Stimulated activated naive CD8-positive, alpha-beta T cell treated with anti-CD3 and anti-CD28 coated beads, Interleukin-15, Interleukin-2, amounts not matched to agents 100 U/mL and 50 U/mL, for 24 hours (primary cell): ENCODE measurements around the gene ADAMTS16.

Source experiments
- ATAC-seq: fragments of 150-1000 bp; cut with Tn5 transposase; one replicate; pipeline ENCODE4 v1.10.0; 2021
- DNase-seq: peaks from one replicate; pipeline ENCODE4 v3.0.0; 2021

The ADAMTS16 gene

DNA sequence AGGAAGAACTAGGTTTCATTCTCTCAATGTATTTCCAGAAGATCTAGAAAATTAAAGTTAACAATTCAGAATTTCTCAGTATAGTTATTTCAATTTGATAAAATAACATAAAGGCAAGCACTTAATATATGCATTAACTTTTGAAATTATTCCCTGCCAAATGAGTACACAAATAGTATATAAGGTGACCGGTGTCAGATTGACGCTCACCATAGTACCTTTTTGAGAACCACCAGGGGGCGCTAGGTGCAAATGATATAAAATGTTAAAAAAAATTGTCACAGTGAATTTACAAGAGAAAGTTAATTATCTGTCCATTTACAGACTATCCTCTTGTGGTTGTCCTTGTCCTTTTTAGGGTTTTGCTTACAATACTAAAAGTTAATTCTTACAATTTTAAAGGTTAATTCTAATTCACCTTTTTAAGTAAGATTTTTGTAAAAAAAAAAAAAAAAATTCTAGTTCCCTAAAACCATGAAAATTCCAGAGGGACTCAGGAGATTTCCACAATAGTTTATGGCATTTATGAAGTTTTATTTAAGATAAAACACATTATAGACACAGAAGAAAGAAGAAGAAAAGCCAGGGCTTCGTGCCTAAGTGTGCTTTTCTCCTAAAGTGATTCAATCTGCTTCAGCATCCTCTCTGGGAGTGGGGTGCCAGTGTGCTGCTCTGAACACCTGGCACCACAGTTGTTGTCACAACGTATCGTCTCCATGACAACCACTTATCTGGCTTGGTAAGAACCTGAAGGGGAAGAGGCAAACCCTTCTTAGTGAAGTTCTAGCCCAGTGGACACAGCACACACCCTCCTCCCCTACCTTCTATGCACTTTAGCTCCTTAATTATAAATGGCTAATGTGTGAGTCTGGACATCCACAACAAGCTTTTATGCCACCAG lies 1.7 kb downstream of the ADAMTS16 start:
- no peak for ATAC-seq

DNA sequence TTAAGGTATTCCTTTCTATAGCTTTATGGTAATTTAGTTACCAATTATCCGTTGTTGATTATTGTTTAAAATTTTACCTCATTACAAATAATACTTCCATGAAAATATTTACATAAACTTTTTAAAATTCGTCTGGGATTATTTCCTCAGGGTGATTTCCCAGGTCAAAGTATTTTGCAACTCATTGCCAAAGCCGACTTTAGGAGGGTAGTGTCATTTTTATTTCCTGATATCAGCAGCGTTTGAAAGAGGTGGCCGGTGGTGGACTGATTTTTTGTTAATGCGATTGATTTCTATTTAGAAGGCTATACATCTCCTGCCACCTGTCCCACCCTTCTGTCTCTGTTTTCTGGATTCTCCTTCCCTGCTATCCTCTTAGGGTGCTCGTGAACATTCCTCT lies 4.3 kb downstream of the ADAMTS16 start:
- ATAC-seq (no peak), DNase-seq (no peak)

More for the DNA sequence above, 1.7 kb downstream of the ADAMTS16 start:
- DNase-seq = peak; percentile 52

DNA sequence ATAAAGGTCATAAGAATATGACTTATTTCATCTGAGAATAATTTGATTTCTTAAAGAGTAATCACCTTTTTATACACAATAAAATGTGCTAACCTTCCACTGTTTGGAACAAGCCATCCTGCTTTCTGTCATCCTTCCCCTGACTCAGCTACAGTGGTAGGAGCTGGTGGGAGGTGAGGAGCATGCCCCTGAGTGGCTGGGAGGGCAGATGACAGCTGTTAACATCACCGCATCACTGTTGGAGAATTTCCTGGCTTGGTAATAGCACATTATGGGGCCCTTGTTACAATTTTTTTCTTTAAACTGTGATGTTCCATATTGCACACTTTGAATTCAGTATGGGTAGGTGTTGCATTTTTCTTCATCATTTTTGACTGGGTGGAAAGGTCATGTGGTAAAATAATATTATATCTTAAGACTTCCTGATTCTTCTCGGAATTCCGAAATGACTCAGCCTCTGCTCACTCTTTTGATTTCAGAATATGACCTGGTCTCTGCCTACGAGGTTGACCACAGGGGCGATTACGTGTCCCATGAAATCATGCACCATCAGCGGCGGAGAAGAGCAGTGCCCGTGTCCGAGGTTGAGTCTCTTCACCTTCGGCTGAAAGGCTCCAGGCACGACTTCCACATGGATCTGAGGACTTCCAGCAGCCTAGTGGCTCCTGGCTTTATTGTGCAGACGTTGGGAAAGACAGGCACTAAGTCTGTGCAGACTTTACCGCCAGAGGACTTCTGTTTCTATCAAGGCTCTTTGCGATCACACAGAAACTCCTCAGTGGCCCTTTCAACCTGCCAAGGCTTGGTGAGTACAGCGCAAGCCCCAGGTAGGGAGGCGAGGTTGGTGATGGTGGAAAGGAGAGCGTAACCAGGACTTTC lies 5.8 kb downstream of the ADAMTS16 start:
- ATAC-seq = no peak
- no peak for DNase-seq

- no peak for DNase-seq
- ATAC-seq = no peak
These were observed 6.5 kb downstream of the ADAMTS16 start for GRCh38 chr5:5146530-5147160.

- no peak for ATAC-seq
- no peak for DNase-seq
These were observed 9.0 kb downstream of the ADAMTS16 start for GRCh38 chr5:5149154-5149553.

- no peak for ATAC-seq
- no peak for DNase-seq
These were observed 10.5 kb downstream of the ADAMTS16 start for GRCh38 chr5:5150667-5151066.

DNA sequence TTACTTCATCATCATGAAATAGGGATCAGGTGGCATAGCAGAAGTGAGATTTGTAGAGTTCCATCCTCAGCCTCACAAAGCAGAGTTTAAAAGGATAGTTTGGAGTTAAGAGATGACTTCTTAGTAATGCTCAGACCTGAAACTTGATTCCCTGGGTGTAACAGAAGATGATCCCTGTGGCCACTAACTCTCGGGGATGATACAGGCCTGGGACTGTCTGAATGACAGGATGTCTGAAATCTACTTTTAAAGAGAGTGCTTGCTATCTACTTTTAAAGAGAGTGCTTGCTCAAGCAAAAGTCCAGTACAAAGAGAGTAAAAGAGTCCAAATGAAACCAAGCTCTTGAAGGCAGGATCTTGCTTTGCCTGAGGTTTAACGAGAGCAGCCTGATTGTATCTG lies 14.6 kb downstream of the ADAMTS16 start:
- no peak for ATAC-seq

GRCh38 chr5:5155617-5156016 lies 15.5 kb downstream of the ADAMTS16 start:
- no peak for ATAC-seq

More for the DNA sequence above, 14.6 kb downstream of the ADAMTS16 start:
- no peak for DNase-seq

DNA sequence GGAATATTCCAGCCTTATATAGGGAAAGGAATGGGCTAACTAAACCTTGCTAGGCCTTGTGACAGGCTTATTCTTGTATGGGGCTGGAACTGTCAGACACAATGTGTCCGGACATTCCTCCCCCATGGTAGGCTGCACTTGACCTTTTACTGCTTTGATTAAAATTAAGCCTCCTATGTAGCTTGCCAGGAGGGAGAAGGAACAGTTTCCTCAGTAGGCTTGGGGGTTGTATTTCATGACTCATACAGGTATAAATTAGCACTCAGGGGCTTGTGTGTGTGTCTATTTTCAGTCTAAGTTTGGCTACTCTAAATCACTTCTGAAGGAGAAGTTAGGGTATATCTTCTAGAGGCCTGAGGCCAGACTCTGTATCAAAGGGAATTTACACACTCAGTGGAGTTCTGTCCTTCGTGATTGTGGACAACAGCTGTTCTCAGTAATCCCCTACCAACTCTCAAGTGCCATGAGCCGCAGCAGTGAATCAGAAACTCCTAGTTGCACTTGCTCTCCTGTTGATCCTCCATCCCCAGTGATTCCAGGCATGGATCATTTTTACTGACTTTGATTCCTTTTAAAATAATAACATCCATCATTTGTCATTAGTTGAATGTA lies 16.4 kb downstream of the ADAMTS16 start:
- no peak for DNase-seq

More at GRCh38 chr5:5155617-5156016, 15.5 kb downstream of the ADAMTS16 start:
- no peak for DNase-seq

DNA sequence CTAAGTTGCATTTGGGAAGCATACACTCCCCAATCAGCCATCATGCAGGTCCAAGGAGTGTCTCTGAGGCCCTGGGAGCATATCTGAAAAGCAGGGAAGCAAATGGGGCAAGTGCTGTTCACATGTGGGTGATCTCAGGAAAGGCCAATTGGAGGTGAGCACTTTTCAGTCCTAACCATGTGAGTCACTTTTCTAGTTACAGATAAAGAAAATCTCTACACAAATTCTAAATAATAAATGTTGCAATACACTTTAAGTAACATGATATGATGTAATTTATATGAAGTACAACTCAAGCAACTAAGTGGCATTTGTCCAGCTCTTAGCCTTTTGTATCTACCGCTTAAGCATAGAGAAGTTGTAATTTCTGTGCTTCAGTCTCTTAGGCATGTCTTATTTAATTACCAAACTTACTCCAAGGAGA lies 18.4 kb downstream of the ADAMTS16 start:
- ATAC-seq (no peak), DNase-seq (no peak)

More for the DNA sequence above, 16.4 kb downstream of the ADAMTS16 start:
- ATAC-seq = no peak

DNA sequence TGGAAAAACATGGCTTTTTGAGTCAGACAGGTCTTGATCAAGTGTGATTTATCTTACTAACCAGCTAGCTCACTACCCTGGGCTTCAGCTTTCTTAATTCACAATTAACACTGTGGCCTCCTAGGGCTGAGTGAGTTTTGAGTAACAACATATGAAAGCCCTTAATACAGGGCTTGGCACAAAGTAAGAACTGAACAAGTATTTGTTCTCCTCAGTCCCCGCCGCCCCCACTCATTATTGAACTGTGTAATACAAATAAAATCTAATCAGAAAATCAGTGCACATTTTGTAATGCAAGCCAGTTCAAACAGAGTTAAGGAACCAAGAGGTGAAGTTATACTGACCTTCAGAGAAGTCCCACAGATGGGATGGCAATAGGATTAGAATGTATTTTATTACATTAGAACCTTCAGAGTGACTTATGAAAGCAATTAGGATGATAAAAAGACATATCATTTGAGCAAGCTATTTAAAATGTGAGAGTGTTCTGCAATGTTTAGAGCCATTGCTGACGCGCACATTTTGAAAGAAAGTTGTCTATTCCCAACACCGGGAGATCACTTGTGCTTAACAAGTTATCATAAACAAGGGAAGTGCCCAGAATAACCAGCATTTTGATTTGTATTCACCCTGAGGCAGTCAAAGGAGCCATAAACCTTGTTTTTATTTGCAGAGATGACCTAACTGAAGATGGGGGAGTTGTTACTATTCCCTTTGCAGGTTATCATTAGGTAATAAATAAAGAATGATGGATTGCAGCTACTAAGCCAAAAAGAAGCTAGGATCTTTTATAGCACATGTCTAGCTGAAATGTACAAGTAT lies 19.4 kb downstream of the ADAMTS16 start:
- DNase-seq = no peak
- no peak for ATAC-seq

DNA sequence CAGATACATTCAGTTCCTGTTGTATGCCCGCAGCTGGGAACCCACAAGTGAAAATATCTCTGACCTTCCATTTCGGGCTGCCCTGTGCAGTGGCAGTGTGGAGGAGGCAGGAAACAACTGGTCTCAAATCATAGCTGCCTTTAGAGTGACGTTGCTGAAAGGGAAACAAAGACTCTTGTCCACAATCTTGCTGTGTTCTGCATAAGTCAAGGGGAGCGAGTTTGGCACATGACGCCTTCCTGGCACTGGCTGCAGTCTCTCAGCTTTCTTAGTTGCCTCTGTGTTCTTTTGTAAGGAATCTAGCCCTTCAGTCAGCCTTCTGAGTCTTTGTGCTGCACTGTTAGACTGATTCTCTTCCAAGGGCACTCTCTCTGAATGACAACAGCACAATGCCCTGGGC lies 24.0 kb downstream of the ADAMTS16 start:
- DNase-seq = no peak
- no peak for ATAC-seq

DNA sequence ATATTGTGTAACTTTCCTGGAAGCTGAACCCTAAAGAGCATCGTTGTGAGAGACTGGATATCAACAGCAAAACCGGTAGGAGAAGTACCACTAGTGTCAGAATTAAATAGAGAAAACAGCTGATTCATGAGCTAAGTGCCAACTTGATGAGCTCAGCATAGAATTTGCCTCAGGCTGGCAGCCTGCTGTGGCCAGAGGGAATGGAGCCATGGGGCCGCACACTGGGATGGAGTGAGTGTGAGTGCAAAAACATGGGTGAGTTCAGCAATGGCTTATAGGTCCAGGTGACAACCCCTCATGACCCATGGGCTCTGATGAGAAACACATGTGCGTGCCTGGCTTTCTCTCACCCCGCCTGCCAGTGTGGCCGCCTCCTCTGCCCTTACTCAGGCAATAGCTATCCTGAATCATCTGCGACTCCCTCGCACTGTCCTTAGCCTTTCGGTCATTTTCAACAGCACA lies 25.4 kb downstream of the ADAMTS16 start:
- ATAC-seq (no peak), DNase-seq (no peak)

DNA sequence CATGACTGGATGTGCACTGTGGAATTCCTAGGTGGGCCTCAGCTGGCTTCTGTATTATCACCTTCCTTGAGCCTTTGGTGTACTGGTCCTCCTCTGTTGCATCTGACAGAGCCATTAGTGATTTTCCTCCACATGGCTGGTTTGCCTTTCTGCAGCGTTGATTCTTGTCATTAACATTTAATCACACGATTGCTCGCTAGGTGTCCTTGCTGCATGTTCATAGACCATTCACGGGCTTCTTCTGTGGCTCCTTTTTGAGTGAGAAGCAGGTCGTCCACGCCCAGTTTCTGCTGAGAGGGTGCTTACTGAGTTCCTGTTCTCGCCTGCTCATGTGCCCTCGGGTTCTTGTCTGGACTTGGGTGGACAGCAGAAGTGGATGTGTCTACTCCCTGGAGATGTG lies 29.3 kb downstream of the ADAMTS16 start:
- DNase-seq = no peak
- ATAC-seq = no peak

- DNase-seq (no peak), ATAC-seq (no peak)
These were observed 38.0 kb downstream of the ADAMTS16 start for GRCh38 chr5:5178136-5178535.

DNA sequence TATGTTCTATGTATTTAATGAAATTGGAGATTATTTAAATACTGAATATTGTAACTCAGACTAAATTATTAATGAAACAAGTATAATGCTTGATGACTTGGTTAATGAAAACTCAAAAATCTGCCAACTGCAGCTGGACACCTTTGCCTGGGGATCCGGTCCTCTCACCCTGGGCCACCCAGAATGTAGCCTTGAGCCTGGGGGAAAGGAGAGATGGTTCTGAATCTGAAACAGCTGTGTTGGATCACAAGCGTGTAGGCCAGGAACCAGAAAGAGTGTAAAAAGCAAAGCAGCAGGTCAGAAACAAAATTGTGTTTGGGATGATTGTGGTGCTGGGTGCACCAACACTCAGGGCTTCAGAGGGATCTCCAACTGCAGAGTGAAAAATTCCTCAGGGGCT lies 38.5 kb downstream of the ADAMTS16 start:
- ATAC-seq = no peak

DNA sequence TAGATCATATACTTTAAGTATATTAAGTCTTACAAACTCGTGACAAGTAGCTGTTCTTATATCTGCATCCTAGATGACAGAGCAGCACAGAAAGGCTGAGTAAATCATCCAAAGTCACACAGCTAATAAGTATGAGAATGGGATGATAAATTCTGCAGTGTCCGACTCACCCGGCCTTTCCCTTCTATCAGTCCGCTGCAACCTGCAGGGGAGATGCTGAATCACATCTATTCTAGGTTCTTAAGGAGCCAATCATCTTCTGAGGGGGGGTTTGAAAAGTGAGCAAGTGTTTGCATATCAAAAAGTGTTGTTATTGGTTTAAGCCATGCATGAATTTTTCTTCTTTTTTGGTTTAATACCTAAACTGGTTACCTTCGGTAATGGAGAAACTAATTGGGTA lies 38.9 kb downstream of the ADAMTS16 start:
- DNase-seq (no peak), ATAC-seq (no peak)

More for the DNA sequence above, 38.5 kb downstream of the ADAMTS16 start:
- DNase-seq = no peak

DNA sequence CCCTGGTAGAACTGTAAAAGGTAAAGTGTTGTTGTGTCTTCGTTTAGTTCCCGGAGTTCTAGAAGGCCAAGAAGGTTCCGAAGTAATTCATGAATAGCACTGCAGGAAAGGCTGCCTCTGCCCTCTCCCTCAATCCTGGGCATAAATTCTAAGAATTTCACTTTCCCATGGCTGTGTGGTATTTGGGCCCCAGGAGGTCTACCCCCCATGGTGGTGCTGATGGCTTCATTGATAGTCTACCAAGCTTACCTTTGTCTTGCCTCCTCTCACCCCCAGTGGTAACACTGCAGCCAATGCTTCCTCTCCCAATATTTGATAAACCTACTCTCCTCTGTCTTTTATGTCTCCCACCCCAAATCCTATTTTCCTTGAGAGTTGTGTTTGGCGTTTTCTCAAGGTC lies 39.5 kb downstream of the ADAMTS16 start:
- ATAC-seq (no peak), DNase-seq (no peak)

GRCh38 chr5:5181650-5182324 lies 41.7 kb downstream of the ADAMTS16 start:
- DNase-seq = no peak
- ATAC-seq = no peak

- DNase-seq (no peak), ATAC-seq (no peak)
These were observed 42.5 kb downstream of the ADAMTS16 start for GRCh38 chr5:5182508-5183188.
